ENCODE data around the gene IL36RN. TPM values are rescaled to one million over a fixed set of nuclear protein-coding genes. Genes with fewer than 3 reads are reported as not detected.

IL36RN gene
- not detected in 2 replicates for total RNA-seq

GRCh38 chr2:113058998-113059960 lies at the start of gene IL36RN:
IL36RN (plus strand) TSS chr2:113059198; CDS start chr2:113059439, 241 bp downstream.
- intact Hi-C loops (cut with micrococcal nuclease) = no loop called here
- no peak within 1 kb of the TSS for H3K27ac Mint-ChIP-seq
- no peak for DNase-seq (ENCODE audit: low spot score)
- H3K9me3 Mint-ChIP-seq = peaks cover 20% of the 10 kb centered on the region
- H3K4me1 Mint-ChIP-seq (ENCODE audit: low read depth) = peaks cover 4% of the 10 kb centered on the region
- no peak within 1 kb of the TSS for H3K4me3 Mint-ChIP-seq (ENCODE audit: low read depth)
- peaks cover 8% of the 10 kb centered on the region for H3K36me3 Mint-ChIP-seq (ENCODE audit: low read depth)
- peaks cover 3% of the 10 kb centered on the region for H3K27me3 Mint-ChIP-seq (ENCODE audit: low read depth)

- peaks cover 3% of the 10 kb centered on the region for H3K27me3 Mint-ChIP-seq (ENCODE audit: low read depth)
- H3K36me3 Mint-ChIP-seq (ENCODE audit: low read depth) = no peaks in the 10 kb centered on the region
- intact Hi-C loops (cut with micrococcal nuclease) = no loop called here
- no peaks in the 10 kb centered on the region for H3K9me3 Mint-ChIP-seq
- H3K4me3 Mint-ChIP-seq (ENCODE audit: low read depth) = no peak overlapping the region
- no peak overlapping the region for H3K27ac Mint-ChIP-seq
- DNase-seq (ENCODE audit: low spot score) = no peak
- peaks cover 11% of the 10 kb centered on the region for H3K4me1 Mint-ChIP-seq (ENCODE audit: low read depth)
Measured at GRCh38 chr2:113009622-113010021, 49.4 kb upstream of the IL36RN start.

- Mint-ChIP-seq H3K4me1 (ENCODE audit: low read depth) (peaks cover 11% of the 10 kb centered on the region), H3K9me3 (no peaks in the 10 kb centered on the region), H3K4me3 (ENCODE audit: low read depth) (no peak overlapping the region), H3K27ac (no peak overlapping the region), H3K27me3 (ENCODE audit: low read depth) (peaks cover 3% of the 10 kb centered on the region), H3K36me3 (ENCODE audit: low read depth) (no peaks in the 10 kb centered on the region)
- intact Hi-C loops (cut with micrococcal nuclease) = no loop called here
- DNase-seq (ENCODE audit: low spot score) = no peak
Measured at GRCh38 chr2:113010088-113010487, 48.9 kb upstream of the IL36RN start.

- Mint-ChIP-seq H3K27me3 (ENCODE audit: low read depth) (peaks cover 3% of the 10 kb centered on the region), H3K36me3 (ENCODE audit: low read depth) (no peaks in the 10 kb centered on the region), H3K4me3 (ENCODE audit: low read depth) (no peak overlapping the region), H3K9me3 (no peaks in the 10 kb centered on the region), H3K27ac (no peak overlapping the region), H3K4me1 (ENCODE audit: low read depth) (peaks cover 11% of the 10 kb centered on the region)
- DNase-seq (ENCODE audit: low spot score) = no peak
- intact Hi-C loops (cut with micrococcal nuclease) = no loop called here
Measured at GRCh38 chr2:113011108-113011507, 47.9 kb upstream of the IL36RN start.

- Mint-ChIP-seq H3K27me3 (ENCODE audit: low read depth) (peaks cover 9% of the 10 kb centered on the region), H3K27ac (no peak overlapping the region), H3K4me1 (ENCODE audit: low read depth) (peaks cover 11% of the 10 kb centered on the region), H3K4me3 (ENCODE audit: low read depth) (no peak overlapping the region), H3K36me3 (ENCODE audit: low read depth) (no peaks in the 10 kb centered on the region), H3K9me3 (no peaks in the 10 kb centered on the region)
- DNase-seq (ENCODE audit: low spot score) = no peak
- intact Hi-C loops (cut with micrococcal nuclease) = no loop called here
Measured at GRCh38 chr2:113012436-113013335, 46.3 kb upstream of the IL36RN start.

GRCh38 chr2:113013336-113013661 lies 45.7 kb upstream of the IL36RN start:
- Mint-ChIP-seq H3K27me3 (ENCODE audit: low read depth) (peaks cover 10% of the 10 kb centered on the region), H3K4me1 (ENCODE audit: low read depth) (peaks cover 11% of the 10 kb centered on the region), H3K27ac (no peak overlapping the region), H3K9me3 (no peaks in the 10 kb centered on the region), H3K36me3 (ENCODE audit: low read depth) (no peaks in the 10 kb centered on the region), H3K4me3 (ENCODE audit: low read depth) (no peak overlapping the region)
- no peak for DNase-seq (ENCODE audit: low spot score)
- intact Hi-C loops (cut with micrococcal nuclease) = no loop called here

GRCh38 chr2:113014067-113014466 lies 44.9 kb upstream of the IL36RN start:
- peaks cover 10% of the 10 kb centered on the region for H3K4me1 Mint-ChIP-seq (ENCODE audit: low read depth)
- H3K4me3 Mint-ChIP-seq (ENCODE audit: low read depth) = no peak overlapping the region
- no peaks in the 10 kb centered on the region for H3K36me3 Mint-ChIP-seq (ENCODE audit: low read depth)
- peaks cover 17% of the 10 kb centered on the region for H3K27me3 Mint-ChIP-seq (ENCODE audit: low read depth)
- no peak for DNase-seq (ENCODE audit: low spot score)
- peaks cover 7% of the 10 kb centered on the region for H3K9me3 Mint-ChIP-seq
- no peak overlapping the region for H3K27ac Mint-ChIP-seq
- intact Hi-C loops (cut with micrococcal nuclease) = no loop called here

GRCh38 chr2:113015042-113015441 lies 44.0 kb upstream of the IL36RN start:
- no peak overlapping the region for H3K4me3 Mint-ChIP-seq (ENCODE audit: low read depth)
- no peaks in the 10 kb centered on the region for H3K36me3 Mint-ChIP-seq (ENCODE audit: low read depth)
- H3K4me1 Mint-ChIP-seq (ENCODE audit: low read depth) = peaks cover 7% of the 10 kb centered on the region
- DNase-seq (ENCODE audit: low spot score) = no peak
- H3K27me3 Mint-ChIP-seq (ENCODE audit: low read depth) = peaks cover 17% of the 10 kb centered on the region
- intact Hi-C loops (cut with micrococcal nuclease) = no loop called here
- H3K9me3 Mint-ChIP-seq = peaks cover 13% of the 10 kb centered on the region
- no peak overlapping the region for H3K27ac Mint-ChIP-seq

- DNase-seq (ENCODE audit: low spot score) = no peak
- Mint-ChIP-seq H3K27ac (no peak overlapping the region), H3K4me1 (ENCODE audit: low read depth) (peaks cover 5% of the 10 kb centered on the region), H3K9me3 (peaks cover 13% of the 10 kb centered on the region), H3K36me3 (ENCODE audit: low read depth) (no peaks in the 10 kb centered on the region), H3K4me3 (ENCODE audit: low read depth) (no peak overlapping the region), H3K27me3 (ENCODE audit: low read depth) (peaks cover 17% of the 10 kb centered on the region)
- intact Hi-C loops (cut with micrococcal nuclease) = no loop called here
Measured at GRCh38 chr2:113015655-113016054, 43.3 kb upstream of the IL36RN start.

GRCh38 chr2:113018509-113018908 lies 40.5 kb upstream of the IL36RN start:
- H3K36me3 Mint-ChIP-seq (ENCODE audit: low read depth) = no peaks in the 10 kb centered on the region
- peaks cover 13% of the 10 kb centered on the region for H3K9me3 Mint-ChIP-seq
- H3K27ac Mint-ChIP-seq = no peak overlapping the region
- H3K4me3 Mint-ChIP-seq (ENCODE audit: low read depth) = no peak overlapping the region
- no peaks in the 10 kb centered on the region for H3K4me1 Mint-ChIP-seq (ENCODE audit: low read depth)
- intact Hi-C loops (cut with micrococcal nuclease) = no loop called here
- no peak for DNase-seq (ENCODE audit: low spot score)
- H3K27me3 Mint-ChIP-seq (ENCODE audit: low read depth) = peaks cover 31% of the 10 kb centered on the region

GRCh38 chr2:113021312-113021711 lies 37.7 kb upstream of the IL36RN start:
- DNase-seq (ENCODE audit: low spot score) = no peak
- peaks cover 42% of the 10 kb centered on the region for H3K27me3 Mint-ChIP-seq (ENCODE audit: low read depth)
- peaks cover 13% of the 10 kb centered on the region for H3K9me3 Mint-ChIP-seq
- intact Hi-C loops (cut with micrococcal nuclease) = no loop called here
- no peaks in the 10 kb centered on the region for H3K36me3 Mint-ChIP-seq (ENCODE audit: low read depth)
- no peaks in the 10 kb centered on the region for H3K4me1 Mint-ChIP-seq (ENCODE audit: low read depth)
- no peak overlapping the region for H3K4me3 Mint-ChIP-seq (ENCODE audit: low read depth)
- H3K27ac Mint-ChIP-seq = no peak overlapping the region

- no peak overlapping the region for H3K4me3 Mint-ChIP-seq (ENCODE audit: low read depth)
- peaks cover 2% of the 10 kb centered on the region for H3K9me3 Mint-ChIP-seq
- H3K27me3 Mint-ChIP-seq (ENCODE audit: low read depth) = peaks cover 56% of the 10 kb centered on the region
- H3K4me1 Mint-ChIP-seq (ENCODE audit: low read depth) = no peaks in the 10 kb centered on the region
- intact Hi-C loops (cut with micrococcal nuclease) = no loop called here
- DNase-seq (ENCODE audit: low spot score) = no peak
- H3K27ac Mint-ChIP-seq = no peak overlapping the region
- no peaks in the 10 kb centered on the region for H3K36me3 Mint-ChIP-seq (ENCODE audit: low read depth)
Measured at GRCh38 chr2:113024764-113025163, 34.2 kb upstream of the IL36RN start.

- Mint-ChIP-seq H3K9me3 (no peaks in the 10 kb centered on the region), H3K4me1 (ENCODE audit: low read depth) (no peaks in the 10 kb centered on the region), H3K27ac (no peak overlapping the region), H3K36me3 (ENCODE audit: low read depth) (no peaks in the 10 kb centered on the region), H3K4me3 (ENCODE audit: low read depth) (no peak overlapping the region), H3K27me3 (ENCODE audit: low read depth) (peaks cover 62% of the 10 kb centered on the region)
- DNase-seq (ENCODE audit: low spot score) = no peak
- intact Hi-C loops (cut with micrococcal nuclease) = no loop called here
Measured at GRCh38 chr2:113025737-113026136, 33.3 kb upstream of the IL36RN start.

All from activated T-helper 2 cell treated with anti-CD3 and anti-CD28 coated beads, Interferon-gamma antibody, Interleukin-2, Interleukin-4, amounts not matched to agents 10 μg/mL and 5 μg/mL and 100 μg/mL, durations not matched to agents 14 hours and 24 hours and 36 hours (primary cell).